Breast epithelium (tissue), 4 donors: ENCODE measurements around the gene SLC12A7. TPM values are rescaled to one million over a fixed set of nuclear protein-coding genes. Genes with fewer than 3 reads are reported as not detected.

ENCODE experiments used
- DNase-seq, 2 donors: peaks; one replicate each; pipeline ENCODE4 v3.0.0-alpha.2; 2019; ENCODE audit warnings: low spot score in 2 of 2
- H3K27ac ChIP-seq, 2 donors: fragments of 200-600 bp; sonication (generic) in 1 of 2; one replicate each; pipeline ENCODE4 v1.5.1; 2016 to 2019; ENCODE audit warnings: mild to moderate bottlenecking in 1 of 2
- H3K27me3 ChIP-seq, 2 donors: fragments of 200-600 bp; sonication (generic) in 1 of 2; one replicate each; pipeline versions ENCODE4 v1.5.1 to v1.6.0; 2017 to 2019; ENCODE audit warnings: control low read depth in 1 of 2, mild to moderate bottlenecking in 1 of 2
- H3K36me3 ChIP-seq: fragments of 200-600 bp; one replicate; pipeline ENCODE4 v1.5.1; 2019
- H3K4me1 ChIP-seq, 2 donors: fragments of 200-600 bp; sonication (generic); one replicate each; pipeline ENCODE4 v1.5.1; 2016 to 2019; ENCODE audit warnings: control low read depth in 1 of 2
- H3K4me3 ChIP-seq, 3 donors: fragments of 200-600 bp; sonication (generic); 1 replicate in 2 of 3; 2 replicates in 1 of 3; pipeline ENCODE4 v1.5.1; 2016 to 2019; ENCODE audit warnings: mild to moderate bottlenecking in 3 of 3, moderate library complexity in 2 of 3
- H3K9me3 ChIP-seq, 2 donors: fragments of 200-600 bp; sonication (generic) in 1 of 2; one replicate each; pipeline ENCODE4 v1.5.1; 2016 to 2019; ENCODE audit warnings: control low read depth in 1 of 2
- CTCF ChIP-seq, 3 donors: fragments of 450-650 bp; IDR thresholded peaks; one replicate each; pipeline ENCODE4 v1.5.1; 2016 to 2017; ENCODE audit warnings: antibody characterized with exemption in 3 of 3, mild to moderate bottlenecking in 3 of 3, moderate library complexity in 3 of 3
- POLR2A ChIP-seq: fragments of 450-650 bp; IDR thresholded peaks from one replicate; pipeline ENCODE4 v1.6.1; 2016; ENCODE audit warnings: antibody characterized with exemption, mild to moderate bottlenecking, moderate library complexity
- POLR2AphosphoS5 ChIP-seq, 3 donors: sonication (generic); formaldehyde crosslinking; IDR thresholded peaks; one replicate each; pipeline ENCODE4 v1.6.1; 2017; ENCODE audit warnings: antibody characterized with exemption in 3 of 3
- intact Hi-C: fragments of 100-400 bp; cut with DNase I; formaldehyde crosslinking; loops from one replicate; pipeline ENCODE4 v1.15.1; 2023; ENCODE audit warnings: low total_unique reads
- total RNA-seq, 3 donors: library from RNA; depleted of rRNA; stranded (reverse); fragments of >200 nt; gene quantifications; one replicate each; pipeline ENCODE4 v1.1.0, GENCODE V29; 2016

The SLC12A7 gene
- total RNA-seq, 3 donors from 2014 or later = 21.4 to 31.5 (median 25.0) TPM

- Histone ChIP-seq H3K27me3 (no peaks in the 10 kb centered on the region), H3K4me3 (no peak overlapping the region), H3K9me3 (no peaks in the 10 kb centered on the region), H3K36me3 (no peaks in the 10 kb centered on the region), H3K4me1 (peaks cover 2 to 5% of the 10 kb centered on the region in 2 donors), H3K27ac (no peak overlapping the region)
- no peak for DNase-seq
- intact Hi-C loops = no loop called here
- TF ChIP-seq CTCF (IDR thresholded peaks at IDR 0.05) (peak in 1 of 3 donors; percentile 11), POLR2A (no peak)
These were observed 22.6 kb upstream of the SLC12A7 start for GRCh38 chr5:1134478-1134877.

GRCh38 chr5:1133510-1134201, 21.8 kb upstream of the SLC12A7 start:
- intact Hi-C loops = no loop called here
- Histone ChIP-seq H3K9me3 (no peaks in the 10 kb centered on the region), H3K36me3 (no peaks in the 10 kb centered on the region), H3K4me3 (no peak overlapping the region), H3K4me1 (peaks cover 0 to 5% of the 10 kb centered on the region in 2 donors), H3K27ac (peak overlapping the region in 1 of 2 donors; percentile 10), H3K27me3 (no peaks in the 10 kb centered on the region)
- TF ChIP-seq CTCF (IDR thresholded peaks at IDR 0.05) (no peak), POLR2A (no peak), POLR2AphosphoS5 (IDR thresholded peaks at IDR 0.05) (no peak)
- no peak for DNase-seq

GRCh38 chr5:1133108-1133507, 21.2 kb upstream of the SLC12A7 start:
- Histone ChIP-seq H3K36me3 (no peaks in the 10 kb centered on the region), H3K4me1 (peaks cover 0 to 5% of the 10 kb centered on the region in 2 donors), H3K4me3 (no peak overlapping the region), H3K9me3 (no peaks in the 10 kb centered on the region), H3K27me3 (no peaks in the 10 kb centered on the region), H3K27ac (no peak overlapping the region)
- TF ChIP-seq POLR2AphosphoS5 (IDR thresholded peaks at IDR 0.05) (no peak), POLR2A (no peak), CTCF (IDR thresholded peaks at IDR 0.05) (no peak)
- no peak for DNase-seq
- intact Hi-C loops = no loop called here

- intact Hi-C loops = no loop called here
- H3K36me3 ChIP-seq = no peaks in the 10 kb centered on the region
- no peaks in the 10 kb centered on the region for H3K27me3 ChIP-seq
- TF ChIP-seq POLR2A (no peak), POLR2AphosphoS5 (IDR thresholded peaks at IDR 0.05) (no peak), CTCF (IDR thresholded peaks at IDR 0.05) (no peak)
- H3K9me3 ChIP-seq = no peaks in the 10 kb centered on the region
- no peak overlapping the region for H3K27ac ChIP-seq
- H3K4me3 ChIP-seq = no peak overlapping the region
- peaks cover 0 to 5% of the 10 kb centered on the region in 2 donors for H3K4me1 ChIP-seq
- no peak for DNase-seq
These were observed 20.7 kb upstream of the SLC12A7 start for GRCh38 chr5:1132570-1132969.

GRCh38 chr5:1131726-1132125, 19.9 kb upstream of the SLC12A7 start:
- Histone ChIP-seq H3K27me3 (no peaks in the 10 kb centered on the region), H3K4me1 (peaks cover 0 to 5% of the 10 kb centered on the region in 2 donors), H3K27ac (peak overlapping the region; percentile 77 to 79), H3K9me3 (no peaks in the 10 kb centered on the region), H3K4me3 (no peak overlapping the region), H3K36me3 (no peaks in the 10 kb centered on the region)
- DNase-seq = no peak
- intact Hi-C loops = no loop called here
- TF ChIP-seq CTCF (IDR thresholded peaks at IDR 0.05) (no peak), POLR2A (no peak), POLR2AphosphoS5 (IDR thresholded peaks at IDR 0.05) (no peak)
